SK-N-SH (cell line): ENCODE measurements around the gene APBA2.

Experiments
- CHD2 ChIP-seq: fragments of 150-350 bp; IDR thresholded peaks from 2 replicates; pipeline ENCODE4 v1.6.1; 2018; ENCODE audit warnings: low read length; ENCODE audit not compliant: partially characterized antibody
- EP300 ChIP-seq, 2 experiments: IDR thresholded peaks; 2 replicates each; pipeline versions ENCODE4 v1.4.0 to v1.6.1; 2012; ENCODE audit warnings: borderline replicate concordance in 1 of 2, low read depth in 1 of 2, low read length in 1 of 2
- FOSL2 ChIP-seq: IDR thresholded peaks from 2 replicates; pipeline ENCODE4 v1.4.0; 2012; ENCODE audit warnings: low read depth, mild to moderate bottlenecking, moderate library complexity, borderline replicate concordance
- MAX ChIP-seq: IDR thresholded peaks from 2 replicates; pipeline ENCODE4 v1.4.0; 2012; ENCODE audit warnings: low read depth
- NFIC ChIP-seq: IDR thresholded peaks from 2 replicates; pipeline ENCODE4 v1.4.0; 2012; ENCODE audit warnings: borderline replicate concordance
- POLR2AphosphoS5 ChIP-seq: IDR thresholded peaks from 2 replicates; pipeline ENCODE4 v1.6.1; 2012; ENCODE audit warnings: low read depth, low read length
- REST ChIP-seq: IDR thresholded peaks from 2 replicates; pipeline ENCODE4 v1.6.1; 2012; ENCODE audit warnings: mild to moderate bottlenecking, low read depth, low read length, moderate library complexity
- RFX5 ChIP-seq: IDR thresholded peaks from 2 replicates; pipeline ENCODE4 v1.6.1; 2012; ENCODE audit warnings: mild to moderate bottlenecking, improper control_type of control experiment, low read length
- TAF1 ChIP-seq: IDR thresholded peaks from 2 replicates; pipeline ENCODE4 v1.6.1; 2012; ENCODE audit warnings: low read depth, mild to moderate bottlenecking, low read length, moderate library complexity, borderline replicate concordance
- TF ChIP-seq, protein P1 (sequence below): fragments of 200-600 bp; sonication (generic); IDR thresholded peaks from 2 replicates; pipeline ENCODE4 v1.6.1; 2017; ENCODE audit warnings: antibody characterized with exemption, mild to moderate bottlenecking, moderate library complexity
- TF ChIP-seq, protein P2 (sequence below): fragments of 150-350 bp; IDR thresholded peaks from 2 replicates; pipeline ENCODE4 v1.6.1; 2017; ENCODE audit warnings: antibody characterized with exemption, low read length, low read depth, borderline replicate concordance

GRCh38 chr15:29088666-29089065 is 202.9 kb downstream of the APBA2 start:
- no peak for TF ChIP-seq FOSL2
- no peak for TF ChIP-seq CHD2
- TF ChIP-seq RFX5 = no peak
- TF ChIP-seq POLR2AphosphoS5 = no peak
- TF ChIP-seq, protein P1, sequence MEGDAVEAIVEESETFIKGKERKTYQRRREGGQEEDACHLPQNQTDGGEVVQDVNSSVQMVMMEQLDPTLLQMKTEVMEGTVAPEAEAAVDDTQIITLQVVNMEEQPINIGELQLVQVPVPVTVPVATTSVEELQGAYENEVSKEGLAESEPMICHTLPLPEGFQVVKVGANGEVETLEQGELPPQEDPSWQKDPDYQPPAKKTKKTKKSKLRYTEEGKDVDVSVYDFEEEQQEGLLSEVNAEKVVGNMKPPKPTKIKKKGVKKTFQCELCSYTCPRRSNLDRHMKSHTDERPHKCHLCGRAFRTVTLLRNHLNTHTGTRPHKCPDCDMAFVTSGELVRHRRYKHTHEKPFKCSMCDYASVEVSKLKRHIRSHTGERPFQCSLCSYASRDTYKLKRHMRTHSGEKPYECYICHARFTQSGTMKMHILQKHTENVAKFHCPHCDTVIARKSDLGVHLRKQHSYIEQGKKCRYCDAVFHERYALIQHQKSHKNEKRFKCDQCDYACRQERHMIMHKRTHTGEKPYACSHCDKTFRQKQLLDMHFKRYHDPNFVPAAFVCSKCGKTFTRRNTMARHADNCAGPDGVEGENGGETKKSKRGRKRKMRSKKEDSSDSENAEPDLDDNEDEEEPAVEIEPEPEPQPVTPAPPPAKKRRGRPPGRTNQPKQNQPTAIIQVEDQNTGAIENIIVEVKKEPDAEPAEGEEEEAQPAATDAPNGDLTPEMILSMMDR = no peak
- TF ChIP-seq EP300 (IDR thresholded peaks at IDR 0.05; ENCODE audit: borderline replicate concordance in 1 of 2, low read depth in 1 of 2, low read length in 1 of 2) = no peak
- no peak for TF ChIP-seq MAX
- no peak for TF ChIP-seq TAF1
- TF ChIP-seq, protein P2, sequence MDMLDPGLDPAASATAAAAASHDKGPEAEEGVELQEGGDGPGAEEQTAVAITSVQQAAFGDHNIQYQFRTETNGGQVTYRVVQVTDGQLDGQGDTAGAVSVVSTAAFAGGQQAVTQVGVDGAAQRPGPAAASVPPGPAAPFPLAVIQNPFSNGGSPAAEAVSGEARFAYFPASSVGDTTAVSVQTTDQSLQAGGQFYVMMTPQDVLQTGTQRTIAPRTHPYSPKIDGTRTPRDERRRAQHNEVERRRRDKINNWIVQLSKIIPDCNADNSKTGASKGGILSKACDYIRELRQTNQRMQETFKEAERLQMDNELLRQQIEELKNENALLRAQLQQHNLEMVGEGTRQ = no peak
- no peak for TF ChIP-seq NFIC
- no peak for TF ChIP-seq REST
